GM21723 (cell line): ENCODE data around the gene CD72.
"Not testable (repeated sequence)": the region's sequence is repeated elsewhere in the genome, so short reads cannot be mapped to it uniquely, and the experiment has no call there.

Source experiments
- ATAC-seq: cut with Tn5 transposase; IDR thresholded peaks from one replicate; pipeline ENCODE4 v1.9.1; 2021; ENCODE audit warnings: mild to moderate bottlenecking, moderate library complexity; ENCODE audit not compliant: unreplicated experiment

CD72 gene

GRCh38 chr9:35650341-35651158, 32.3 kb upstream of the CD72 start, which contains the start of gene SIT1:
Gene SIT1, minus strand, starts transcription at chr9:35650931. Its CDS starts 78 bp downstream, at chr9:35650853.
- peak; percentile 36 for ATAC-seq

- ATAC-seq: no peak
Observed at GRCh38 chr9:35649431-35650340, 31.5 kb upstream of the CD72 start.

GRCh38 chr9:35646533-35647265, 28.5 kb upstream of the CD72 start:
- peak; percentile 73 for ATAC-seq

- ATAC-seq: no peak
Observed at GRCh38 chr9:35646153-35646532, 27.9 kb upstream of the CD72 start.

- not testable (repeated sequence) for ATAC-seq
Observed at GRCh38 chr9:35645736-35646135, 27.5 kb upstream of the CD72 start.

GRCh38 chr9:35643046-35643445, 24.8 kb upstream of the CD72 start:
- no peak for ATAC-seq

- not testable (repeated sequence) for ATAC-seq
Observed at GRCh38 chr9:35641478-35641877, 23.3 kb upstream of the CD72 start.

GRCh38 chr9:35640431-35640830, 22.2 kb upstream of the CD72 start:
- ATAC-seq: not testable (repeated sequence)

- ATAC-seq: no peak
Observed at GRCh38 chr9:35639631-35640030, 21.4 kb upstream of the CD72 start.

- not testable (repeated sequence) for ATAC-seq
Observed at GRCh38 chr9:35639225-35639624, 21.0 kb upstream of the CD72 start.

- not testable (repeated sequence) for ATAC-seq
Observed at GRCh38 chr9:35638751-35639150, 20.5 kb upstream of the CD72 start.

GRCh38 chr9:35637427-35637955, 19.3 kb upstream of the CD72 start:
- not testable (repeated sequence) for ATAC-seq

- not testable (repeated sequence) for ATAC-seq
Observed at GRCh38 chr9:35636877-35637246, 18.6 kb upstream of the CD72 start.

GRCh38 chr9:35636135-35636876, 18.1 kb upstream of the CD72 start:
- ATAC-seq: no peak

GRCh38 chr9:35635730-35636129, 17.5 kb upstream of the CD72 start:
- ATAC-seq: no peak

- no peak for ATAC-seq
Observed at GRCh38 chr9:35629597-35629996, 11.4 kb upstream of the CD72 start.

GRCh38 chr9:35628389-35628991, 10.3 kb upstream of the CD72 start:
- ATAC-seq: no peak

- no peak for ATAC-seq
Observed at GRCh38 chr9:35627575-35627974, 9.4 kb upstream of the CD72 start.

- ATAC-seq: peak; percentile 50
Observed at GRCh38 chr9:35619800-35620158, 1.6 kb upstream of the CD72 start.
